ENCODE results near the gene RIMS1. TPM values are rescaled to one million over a fixed set of nuclear protein-coding genes. Genes with fewer than 3 reads are reported as not detected.

Gene RIMS1
- total and polyA plus RNA-seq, 9 donors: 0.40 to 5.7 (median 0.71) TPM

DNA sequence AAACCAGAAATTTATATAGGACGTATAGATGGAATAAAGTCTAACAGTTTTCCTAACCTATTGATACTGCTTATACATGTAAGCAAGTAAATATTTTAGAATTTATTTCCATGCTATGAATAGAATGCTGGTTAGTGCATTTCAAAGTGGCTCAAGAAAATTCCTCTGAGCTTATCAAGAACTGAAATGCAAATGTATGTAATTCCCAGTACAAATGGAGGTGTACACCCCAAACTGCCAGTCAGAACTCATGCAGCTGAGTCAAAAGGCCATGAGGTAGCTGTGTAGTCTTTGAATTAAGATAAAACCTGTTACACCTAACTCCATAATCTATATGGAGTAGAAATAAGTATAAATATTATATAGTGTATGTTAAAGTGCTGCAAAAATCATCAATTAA lies 503.3 kb downstream of the RIMS1 start:
- no peak for DNase-seq
- Histone ChIP-seq H3K9me3 (replicated peaks; ENCODE audit: control insufficient read depth, low read depth, low read length) (no peaks in the 10 kb centered on the region), H3K36me3 (ENCODE audit: control insufficient read depth, insufficient read depth, low read length) (no peaks in the 10 kb centered on the region), H3K27ac (ENCODE audit: low read length) (no peak overlapping the region), H3K27me3 (ENCODE audit: control insufficient read depth, insufficient read depth, low read length) (no peaks in the 10 kb centered on the region), H3K4me1 (ENCODE audit: control insufficient read depth, insufficient read depth, low read length) (no peaks in the 10 kb centered on the region), H3K4me3 (ENCODE audit: low read length) (no peak overlapping the region)
- no CpG with 5 or more reads among the region's 1 CpG for WGBS (ENCODE audit: insufficient coverage)

DNA sequence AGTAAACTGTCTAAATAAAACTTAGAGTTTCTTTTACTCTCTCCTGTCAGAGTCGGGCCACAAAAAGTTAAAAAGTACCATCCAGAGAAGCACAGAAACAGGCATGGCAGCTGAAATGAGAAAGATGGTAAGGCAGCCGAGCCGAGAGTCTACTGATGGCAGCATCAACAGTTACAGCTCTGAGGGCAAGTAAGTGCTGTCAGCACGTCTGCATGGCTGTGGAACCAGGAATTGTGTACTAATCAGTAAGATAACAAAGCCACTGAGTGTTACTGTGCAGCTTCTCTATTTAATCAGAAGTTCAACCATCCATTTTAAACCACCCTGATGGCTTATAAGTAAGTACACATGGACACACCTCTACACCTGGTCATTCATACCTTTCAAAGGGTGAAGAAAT lies 504.2 kb downstream of the RIMS1 start:
- DNase-seq: no peak
- Histone ChIP-seq H3K4me3 (ENCODE audit: low read length) (no peak overlapping the region), H3K9me3 (replicated peaks; ENCODE audit: control insufficient read depth, low read depth, low read length) (no peaks in the 10 kb centered on the region), H3K36me3 (ENCODE audit: control insufficient read depth, insufficient read depth, low read length) (no peaks in the 10 kb centered on the region), H3K27me3 (ENCODE audit: control insufficient read depth, insufficient read depth, low read length) (no peaks in the 10 kb centered on the region), H3K27ac (ENCODE audit: low read length) (no peak overlapping the region), H3K4me1 (ENCODE audit: control insufficient read depth, insufficient read depth, low read length) (no peaks in the 10 kb centered on the region)
- WGBS (ENCODE audit: insufficient coverage): 84% methylated on average over 3 of the region's 4 CpGs

DNA sequence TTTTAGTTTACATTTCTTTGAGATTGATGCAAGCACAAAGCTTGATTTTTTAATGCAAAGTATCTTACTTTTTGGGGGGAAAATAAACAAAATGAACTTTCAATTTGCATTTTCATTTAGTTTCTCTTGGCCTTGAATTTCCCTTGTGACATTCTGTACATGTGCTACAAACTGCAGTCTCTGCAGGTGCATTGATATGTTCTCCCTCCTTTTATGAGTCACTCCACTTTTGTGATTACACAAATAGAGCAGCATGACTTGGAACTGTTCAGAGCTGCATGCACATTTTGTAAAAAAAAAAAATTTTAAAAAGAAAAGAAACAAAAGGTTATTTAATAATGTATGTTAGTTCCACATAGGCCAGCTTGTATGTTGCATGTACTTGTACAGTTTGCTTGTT lies 515.5 kb downstream of the RIMS1 start:
- no peak for DNase-seq
- Histone ChIP-seq H3K9me3 (replicated peaks; ENCODE audit: control insufficient read depth, low read depth, low read length) (no peaks in the 10 kb centered on the region), H3K27ac (ENCODE audit: low read length) (no peak overlapping the region), H3K4me1 (ENCODE audit: control insufficient read depth, insufficient read depth, low read length) (no peaks in the 10 kb centered on the region), H3K27me3 (ENCODE audit: control insufficient read depth, insufficient read depth, low read length) (no peaks in the 10 kb centered on the region), H3K36me3 (ENCODE audit: control insufficient read depth, insufficient read depth, low read length) (no peaks in the 10 kb centered on the region), H3K4me3 (ENCODE audit: low read length) (no peak overlapping the region)

DNA sequence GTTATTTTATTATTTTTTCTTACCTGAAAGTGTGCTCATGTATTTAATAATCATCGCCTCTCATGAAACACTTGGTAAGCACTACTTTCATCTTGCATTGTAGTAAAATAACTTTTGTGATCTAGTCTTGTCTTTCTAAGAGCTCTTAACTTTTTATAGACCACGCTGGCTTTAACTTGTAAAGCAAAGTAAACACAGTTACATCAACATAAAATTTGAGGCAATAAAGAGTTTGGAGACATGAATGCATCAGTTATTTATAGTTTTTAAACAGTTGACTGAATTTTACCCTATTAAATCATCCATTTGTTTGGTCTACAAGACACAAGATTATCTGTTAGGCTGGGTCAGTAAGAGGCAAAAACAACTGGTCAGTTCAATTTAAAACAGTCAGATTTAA lies 517.1 kb downstream of the RIMS1 start:
- no peaks in the 10 kb centered on the region for H3K27me3 ChIP-seq (ENCODE audit: control insufficient read depth, insufficient read depth, low read length)
- no peaks in the 10 kb centered on the region for H3K4me1 ChIP-seq (ENCODE audit: control insufficient read depth, insufficient read depth, low read length)
- no peaks in the 10 kb centered on the region for H3K9me3 ChIP-seq (replicated peaks; ENCODE audit: control insufficient read depth, low read depth, low read length)
- no peaks in the 10 kb centered on the region for H3K36me3 ChIP-seq (ENCODE audit: control insufficient read depth, insufficient read depth, low read length)
- no peak overlapping the region for H3K4me3 ChIP-seq (ENCODE audit: low read length)
- no peak for DNase-seq
- no CpG with 5 or more reads among the region's 2 CpGs for WGBS (ENCODE audit: insufficient coverage)
- no peak overlapping the region for H3K27ac ChIP-seq (ENCODE audit: low read length)

DNA sequence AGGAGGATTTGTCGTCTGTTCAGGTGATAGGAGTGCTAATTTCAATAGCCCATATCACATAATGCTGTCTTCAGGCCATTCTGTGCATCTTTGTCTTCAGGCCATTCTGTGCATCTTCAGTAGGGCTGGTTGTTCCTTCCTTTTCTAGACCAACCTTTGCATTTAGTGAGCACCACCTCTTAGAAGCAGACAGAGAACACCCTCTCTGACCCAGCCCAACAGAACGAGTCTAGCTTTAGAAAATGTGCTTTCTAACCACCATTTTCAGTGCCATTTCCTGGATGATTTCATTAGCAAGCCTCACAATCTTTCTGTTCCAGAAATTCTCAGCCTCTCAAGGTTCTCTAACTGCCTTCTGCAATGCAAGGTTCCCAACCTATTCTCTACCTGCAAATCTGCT lies 520.2 kb downstream of the RIMS1 start:
- Histone ChIP-seq H3K36me3 (ENCODE audit: control insufficient read depth, insufficient read depth, low read length) (no peaks in the 10 kb centered on the region), H3K27ac (ENCODE audit: low read length) (no peak overlapping the region), H3K9me3 (replicated peaks; ENCODE audit: control insufficient read depth, low read depth, low read length) (no peaks in the 10 kb centered on the region), H3K27me3 (ENCODE audit: control insufficient read depth, insufficient read depth, low read length) (no peaks in the 10 kb centered on the region), H3K4me1 (ENCODE audit: control insufficient read depth, insufficient read depth, low read length) (no peaks in the 10 kb centered on the region), H3K4me3 (ENCODE audit: low read length) (no peak overlapping the region)
- WGBS (ENCODE audit: insufficient coverage): 67% methylated on average over 1 of the region's 2 CpGs
- no peak for DNase-seq

DNA sequence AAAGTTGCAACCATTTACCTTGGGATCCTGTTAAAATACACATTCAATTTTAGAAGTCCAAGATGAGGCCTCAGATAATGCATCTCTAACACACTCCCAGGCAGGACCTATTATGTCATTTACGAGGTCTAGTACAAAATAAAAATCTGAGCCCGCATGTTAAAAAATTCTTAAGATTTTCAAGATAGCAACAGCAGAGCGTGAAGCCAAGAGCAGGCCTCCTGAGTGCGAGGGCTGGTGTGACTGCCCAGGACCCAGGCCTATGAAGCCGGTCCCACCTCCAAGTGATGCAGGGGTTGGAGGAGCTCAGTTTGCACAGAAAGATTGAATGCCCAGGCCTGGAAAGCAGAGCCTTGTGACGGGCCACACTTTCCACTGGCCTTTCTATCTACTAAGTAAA lies 524.4 kb downstream of the RIMS1 start:
- peaks cover 3% of the 10 kb centered on the region for H3K27me3 ChIP-seq (ENCODE audit: control insufficient read depth, insufficient read depth, low read length)
- 33% methylated on average over 2 of the region's 6 CpGs for WGBS (ENCODE audit: insufficient coverage)
- H3K9me3 ChIP-seq (replicated peaks; ENCODE audit: control insufficient read depth, low read depth, low read length): no peaks in the 10 kb centered on the region
- no peaks in the 10 kb centered on the region for H3K4me1 ChIP-seq (ENCODE audit: control insufficient read depth, insufficient read depth, low read length)
- H3K36me3 ChIP-seq (ENCODE audit: control insufficient read depth, insufficient read depth, low read length): no peaks in the 10 kb centered on the region
- no peak overlapping the region for H3K27ac ChIP-seq (ENCODE audit: low read length)
- H3K4me3 ChIP-seq (ENCODE audit: low read length): no peak overlapping the region
- no peak for DNase-seq

DNA sequence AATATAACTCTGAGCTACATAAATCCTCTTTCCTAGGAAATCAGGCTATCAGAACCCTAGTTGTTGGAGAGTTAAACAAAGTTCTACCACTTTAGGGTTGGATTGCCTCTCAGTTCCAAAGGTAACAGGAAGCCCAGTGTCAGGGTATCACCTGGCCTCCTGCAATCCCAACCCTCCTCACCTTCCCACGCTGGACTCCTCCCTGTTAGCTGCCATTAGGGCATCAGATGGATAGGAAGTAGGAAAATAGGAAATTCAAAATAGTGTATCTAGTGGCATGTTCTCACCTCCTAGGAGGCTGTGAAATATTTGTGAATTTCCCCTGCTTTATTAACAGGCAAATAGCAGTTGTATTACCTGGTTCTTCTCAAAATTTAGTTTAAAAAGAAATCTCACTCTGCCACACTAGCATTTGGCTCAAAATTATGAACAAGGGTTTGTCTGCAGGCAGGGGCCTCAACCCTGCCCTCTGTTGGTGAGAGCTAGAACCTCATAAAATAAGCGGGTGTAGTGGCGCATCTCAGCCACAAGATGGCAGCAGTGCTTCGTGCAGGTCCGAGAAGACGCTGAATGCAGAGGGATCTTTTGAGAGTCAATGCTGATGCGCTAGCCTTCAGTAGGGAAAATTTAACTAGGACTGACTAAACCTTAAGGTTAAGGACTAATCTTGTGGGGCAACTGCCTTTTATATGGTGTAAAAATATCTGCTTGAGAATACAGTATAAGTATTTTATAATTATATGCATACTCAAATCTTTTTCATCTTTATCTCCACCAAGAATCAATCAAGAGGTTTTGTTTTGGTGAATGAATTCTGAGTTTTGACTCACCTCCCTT lies 525.7 kb downstream of the RIMS1 start:
- DNase-seq: peak; percentile 82
- peaks cover 3% of the 10 kb centered on the region for H3K27me3 ChIP-seq (ENCODE audit: control insufficient read depth, insufficient read depth, low read length)
- no peaks in the 10 kb centered on the region for H3K9me3 ChIP-seq (replicated peaks; ENCODE audit: control insufficient read depth, low read depth, low read length)
- H3K36me3 ChIP-seq (ENCODE audit: control insufficient read depth, insufficient read depth, low read length): no peaks in the 10 kb centered on the region
- WGBS (ENCODE audit: insufficient coverage): 6% methylated on average over 6 of the region's 7 CpGs
- no peak overlapping the region for H3K4me3 ChIP-seq (ENCODE audit: low read length)
- no peaks in the 10 kb centered on the region for H3K4me1 ChIP-seq (ENCODE audit: control insufficient read depth, insufficient read depth, low read length)
- no peak overlapping the region for H3K27ac ChIP-seq (ENCODE audit: low read length)

DNA sequence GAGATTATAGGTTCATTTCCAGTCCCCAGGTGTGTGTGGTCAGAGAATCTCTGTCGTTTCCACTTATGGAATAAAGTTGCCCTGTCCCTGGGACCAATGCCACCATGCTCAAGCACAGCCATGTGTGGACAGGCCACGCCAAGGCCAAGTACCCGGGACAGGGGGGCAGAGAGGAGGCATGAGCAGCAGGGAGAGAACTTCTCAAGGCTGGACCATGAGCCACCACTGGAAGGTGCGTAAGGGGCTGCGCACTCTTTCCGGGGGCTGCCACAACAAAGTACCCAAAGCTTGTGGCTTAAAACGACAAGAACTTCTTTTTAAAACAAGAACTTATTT lies 526.3 kb downstream of the RIMS1 start:
- no peak for DNase-seq
- H3K27ac ChIP-seq (ENCODE audit: low read length): no peak overlapping the region
- H3K9me3 ChIP-seq (replicated peaks; ENCODE audit: control insufficient read depth, low read depth, low read length): no peaks in the 10 kb centered on the region
- no peaks in the 10 kb centered on the region for H3K36me3 ChIP-seq (ENCODE audit: control insufficient read depth, insufficient read depth, low read length)
- no peak overlapping the region for H3K4me3 ChIP-seq (ENCODE audit: low read length)
- WGBS (ENCODE audit: insufficient coverage): 78% methylated on average over 7 of the region's 7 CpGs
- H3K4me1 ChIP-seq (ENCODE audit: control insufficient read depth, insufficient read depth, low read length): no peaks in the 10 kb centered on the region
- peaks cover 3% of the 10 kb centered on the region for H3K27me3 ChIP-seq (ENCODE audit: control insufficient read depth, insufficient read depth, low read length)

DNA sequence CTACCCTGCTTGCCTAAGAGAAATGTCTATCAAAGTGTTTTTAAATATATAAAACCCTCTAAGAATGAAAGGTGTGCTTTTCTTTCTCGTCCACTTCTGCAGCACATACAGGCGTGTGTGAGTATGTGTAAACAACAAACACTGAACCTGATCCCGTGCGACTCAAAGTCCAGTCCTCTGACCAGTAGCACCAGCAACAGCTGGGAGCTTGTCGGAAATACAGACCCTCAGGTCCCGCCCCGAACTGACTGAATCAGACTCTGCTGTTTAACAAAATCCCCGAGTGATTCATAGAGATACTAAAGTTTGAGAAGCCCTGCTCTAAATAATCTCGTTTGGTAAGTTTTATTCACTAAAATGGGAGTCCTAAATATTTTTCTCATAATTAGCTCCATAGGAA lies 527.5 kb downstream of the RIMS1 start:
- H3K4me3 ChIP-seq (ENCODE audit: low read length): no peak overlapping the region
- H3K4me1 ChIP-seq (ENCODE audit: control insufficient read depth, insufficient read depth, low read length): no peaks in the 10 kb centered on the region
- H3K9me3 ChIP-seq (replicated peaks; ENCODE audit: control insufficient read depth, low read depth, low read length): no peaks in the 10 kb centered on the region
- H3K36me3 ChIP-seq (ENCODE audit: control insufficient read depth, insufficient read depth, low read length): no peaks in the 10 kb centered on the region
- no peak overlapping the region for H3K27ac ChIP-seq (ENCODE audit: low read length)
- 66% methylated on average over 5 of the region's 9 CpGs for WGBS (ENCODE audit: insufficient coverage)
- H3K27me3 ChIP-seq (ENCODE audit: control insufficient read depth, insufficient read depth, low read length): peaks cover 3% of the 10 kb centered on the region
- DNase-seq: no peak

DNA sequence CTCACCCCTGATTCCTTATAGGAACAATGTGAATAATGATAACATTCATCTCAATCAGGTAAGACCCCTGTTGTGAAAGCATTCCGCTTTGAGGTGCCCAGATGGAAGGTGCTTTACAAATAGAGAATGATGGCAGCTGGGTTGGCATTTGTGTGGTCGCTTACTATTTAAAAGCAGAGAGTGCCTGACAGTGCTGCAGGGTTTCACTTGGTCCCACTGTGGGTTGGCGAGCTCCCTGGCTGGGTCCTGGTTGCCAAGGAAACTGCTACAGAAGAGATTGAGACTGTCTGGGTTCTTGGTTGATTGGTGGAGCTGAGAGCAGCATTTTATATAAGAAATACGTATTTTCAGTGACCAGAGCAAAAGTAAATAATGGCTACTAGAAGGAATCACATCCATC lies 528.3 kb downstream of the RIMS1 start:
- no peak overlapping the region for H3K27ac ChIP-seq (ENCODE audit: low read length)
- peaks cover 3% of the 10 kb centered on the region for H3K27me3 ChIP-seq (ENCODE audit: control insufficient read depth, insufficient read depth, low read length)
- 100% methylated on average over 1 of the region's 4 CpGs for WGBS (ENCODE audit: insufficient coverage)
- no peaks in the 10 kb centered on the region for H3K9me3 ChIP-seq (replicated peaks; ENCODE audit: control insufficient read depth, low read depth, low read length)
- no peaks in the 10 kb centered on the region for H3K36me3 ChIP-seq (ENCODE audit: control insufficient read depth, insufficient read depth, low read length)
- H3K4me3 ChIP-seq (ENCODE audit: low read length): no peak overlapping the region
- no peak for DNase-seq
- no peaks in the 10 kb centered on the region for H3K4me1 ChIP-seq (ENCODE audit: control insufficient read depth, insufficient read depth, low read length)

All from muscle of leg (tissue), 11 donors.